Activated naive CD4-positive, alpha-beta T cell treated with anti-CD3 and anti-CD28 coated beads, Interleukin-2, amount 50 U/mL, for 24 hours (primary cell): ENCODE measurements around the gene NCOA4.
"Not testable (repeated sequence)": the region's sequence is repeated elsewhere in the genome, so short reads cannot be mapped to it uniquely, and the experiment has no call there.

Source experiments
- H3K27ac Mint-ChIP-seq: one replicate; pipeline ENCODE4 v1.8.0; 2021; ENCODE audit warnings: mild to moderate bottlenecking, mixed read lengths
- H3K27me3 Mint-ChIP-seq: one replicate; pipeline ENCODE4 v1.8.0; 2021; ENCODE audit warnings: mixed read lengths
- H3K36me3 Mint-ChIP-seq: one replicate; pipeline ENCODE4 v1.8.0; 2021; ENCODE audit warnings: mixed read lengths
- H3K4me1 Mint-ChIP-seq: one replicate; pipeline ENCODE4 v1.8.0; 2021; ENCODE audit warnings: mixed read lengths
- H3K4me3 Mint-ChIP-seq: one replicate; pipeline ENCODE4 v1.8.0; 2021; ENCODE audit warnings: mild to moderate bottlenecking, mixed read lengths
- H3K9me3 Mint-ChIP-seq: one replicate; pipeline ENCODE4 v1.8.0; 2021; ENCODE audit warnings: mixed read lengths

NCOA4 gene

DNA sequence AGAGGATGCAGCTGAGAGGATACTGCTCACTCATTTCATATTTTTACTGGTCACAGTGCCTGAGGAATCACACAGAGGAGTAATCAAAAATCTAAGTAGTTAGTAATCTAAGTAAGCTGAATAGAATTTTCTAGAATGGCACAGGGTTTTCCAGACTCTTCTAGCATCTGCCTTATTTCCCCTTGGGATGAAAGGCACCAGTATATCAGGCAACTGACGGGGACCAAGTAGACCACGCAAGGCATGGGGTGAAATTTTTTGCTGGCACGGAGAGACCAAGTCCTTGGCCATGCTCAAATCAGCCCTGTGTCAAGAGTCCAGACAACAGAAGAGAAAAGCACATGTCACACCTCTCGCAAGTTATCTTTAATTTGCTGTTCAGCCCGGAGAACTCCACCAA, 14.2 kb downstream of the NCOA4 start:
- H3K27me3 Mint-ChIP-seq = no peaks in the 10 kb centered on the region
- H3K4me3 Mint-ChIP-seq = no peak overlapping the region
- H3K4me1 Mint-ChIP-seq = peaks cover 50% of the 10 kb centered on the region
- H3K27ac Mint-ChIP-seq = peak overlapping the region; percentile 83
- H3K9me3 Mint-ChIP-seq = no peaks in the 10 kb centered on the region
- H3K36me3 Mint-ChIP-seq = peaks cover 5% of the 10 kb centered on the region

DNA sequence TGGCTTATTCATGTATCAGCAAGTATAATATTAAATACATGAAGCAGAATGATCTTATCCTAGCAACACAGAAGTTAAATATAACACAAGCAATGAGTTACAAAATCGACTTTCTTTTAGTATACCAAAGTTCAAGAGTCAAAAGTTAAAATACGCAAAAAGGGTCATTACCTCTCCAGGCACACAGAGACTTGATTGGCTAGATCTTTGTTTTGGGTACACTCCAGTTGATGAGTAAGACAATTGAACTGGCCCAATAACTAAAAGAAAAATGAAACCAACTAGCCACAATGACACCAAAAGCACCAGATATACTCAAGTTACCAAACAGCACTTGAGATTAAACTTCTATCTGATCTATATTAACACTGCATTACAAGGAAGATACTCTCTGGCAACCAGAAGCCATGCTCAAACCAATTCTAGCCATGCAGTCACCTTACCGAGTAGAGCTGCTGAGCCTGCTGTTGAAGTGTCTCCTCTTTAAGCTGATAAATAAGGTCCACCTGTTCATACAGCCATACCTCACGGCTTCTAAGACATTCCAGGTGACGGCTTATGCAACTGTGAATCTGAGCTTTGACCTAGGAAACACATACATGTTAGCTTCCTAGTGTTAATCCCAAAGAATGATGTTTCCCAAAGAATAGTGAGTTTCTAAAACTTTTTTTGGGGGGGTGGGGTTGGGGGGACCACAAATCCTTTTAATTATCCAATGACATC, 15.6 kb downstream of the NCOA4 start:
- Mint-ChIP-seq H3K9me3 (no peaks in the 10 kb centered on the region), H3K4me3 (no peak overlapping the region), H3K4me1 (peaks cover 37% of the 10 kb centered on the region), H3K27me3 (no peaks in the 10 kb centered on the region), H3K36me3 (peaks cover 6% of the 10 kb centered on the region), H3K27ac (peak overlapping the region; percentile 26)

DNA sequence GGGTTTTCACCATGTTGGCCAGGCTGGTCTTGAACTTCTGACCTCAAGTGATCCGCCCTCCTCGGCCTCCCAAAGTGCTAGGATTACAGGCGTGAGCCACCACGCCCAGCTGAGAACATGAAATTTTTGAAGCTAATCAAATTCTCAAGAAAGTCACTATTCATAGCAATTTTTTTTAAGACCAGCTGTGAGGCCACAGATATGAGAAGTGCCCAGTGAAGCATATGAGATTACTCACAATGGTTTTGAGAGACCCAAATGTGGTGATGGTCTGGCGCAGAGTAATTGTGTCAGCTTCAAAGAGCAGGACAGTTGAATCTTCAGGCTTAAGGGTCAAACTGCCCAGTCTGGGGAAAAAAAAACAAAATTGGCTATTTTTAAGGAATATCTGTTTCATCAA, 16.2 kb downstream of the NCOA4 start:
- Mint-ChIP-seq H3K4me3 (no peak overlapping the region), H3K27me3 (no peaks in the 10 kb centered on the region), H3K9me3 (no peaks in the 10 kb centered on the region), H3K4me1 (peaks cover 31% of the 10 kb centered on the region), H3K27ac (peak overlapping the region; percentile 30), H3K36me3 (peaks cover 6% of the 10 kb centered on the region)

DNA sequence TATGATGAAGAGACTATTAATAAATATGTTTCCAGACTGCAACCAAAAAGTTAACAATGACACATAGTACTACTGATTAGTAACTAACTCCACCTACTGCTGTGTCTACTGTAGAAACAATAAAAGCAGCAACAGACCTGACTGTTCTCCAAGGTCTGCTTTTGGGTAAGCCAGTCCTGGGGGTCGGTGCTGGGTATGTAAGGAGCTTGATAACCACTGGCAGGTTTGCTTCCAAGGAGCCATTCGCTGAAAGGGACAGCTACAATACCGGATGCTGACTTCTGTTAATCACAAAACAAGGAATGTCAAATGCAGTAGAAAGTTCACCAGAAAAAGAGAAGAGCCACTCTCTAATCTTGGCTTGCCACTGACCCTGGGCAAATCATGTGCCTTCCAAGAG, 17.7 kb downstream of the NCOA4 start:
- no peak overlapping the region for H3K4me3 Mint-ChIP-seq
- H3K4me1 Mint-ChIP-seq = peaks cover 16% of the 10 kb centered on the region
- no peaks in the 10 kb centered on the region for H3K27me3 Mint-ChIP-seq
- peaks cover 6% of the 10 kb centered on the region for H3K36me3 Mint-ChIP-seq
- no peaks in the 10 kb centered on the region for H3K9me3 Mint-ChIP-seq
- H3K27ac Mint-ChIP-seq = no peak overlapping the region

DNA sequence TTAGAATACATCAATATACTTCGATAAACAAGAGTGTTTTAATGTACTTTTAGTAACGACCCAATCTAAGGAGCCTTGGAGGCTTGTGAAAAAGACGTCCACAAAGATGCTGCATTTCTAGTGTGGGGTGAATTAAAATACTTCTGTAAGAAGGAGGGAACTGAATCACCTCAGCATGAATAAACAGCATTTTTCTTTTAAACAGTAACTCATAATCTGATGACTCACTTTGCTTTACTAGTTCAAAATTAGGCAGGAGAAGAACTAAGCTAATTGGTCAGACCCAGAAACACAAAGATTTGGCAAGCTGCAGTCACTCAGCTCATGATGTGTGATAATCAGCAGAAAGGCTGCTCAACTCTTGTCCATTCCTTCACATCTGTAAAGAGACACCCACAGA, 24.2 kb downstream of the NCOA4 start:
- Mint-ChIP-seq H3K27me3 (no peaks in the 10 kb centered on the region), H3K4me1 (no peaks in the 10 kb centered on the region), H3K27ac (peak overlapping the region; percentile 55), H3K9me3 (no peaks in the 10 kb centered on the region), H3K4me3 (no peak overlapping the region), H3K36me3 (peaks cover 5% of the 10 kb centered on the region)

DNA sequence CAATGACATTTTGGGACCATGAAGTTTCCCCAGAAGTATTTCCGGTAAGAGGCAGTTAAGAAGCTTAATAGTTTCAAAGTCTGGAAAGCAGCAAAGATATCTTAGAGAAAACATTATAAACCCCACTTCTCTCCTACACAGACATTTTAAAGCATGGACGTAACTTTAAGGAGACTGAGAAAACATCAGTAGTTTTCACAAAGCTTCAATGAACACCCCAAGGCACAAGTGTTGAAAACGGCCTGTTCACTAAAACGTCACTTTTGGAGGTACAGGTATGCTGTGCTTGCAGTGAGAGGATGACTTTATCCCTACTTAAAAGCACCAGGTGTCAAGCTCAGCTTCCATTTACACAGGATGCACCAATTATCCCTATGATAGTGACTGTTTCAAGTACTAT, 25.0 kb downstream of the NCOA4 start:
- no peaks in the 10 kb centered on the region for H3K9me3 Mint-ChIP-seq
- no peaks in the 10 kb centered on the region for H3K4me1 Mint-ChIP-seq
- H3K36me3 Mint-ChIP-seq = peaks cover 4% of the 10 kb centered on the region
- no peak overlapping the region for H3K27ac Mint-ChIP-seq
- no peak overlapping the region for H3K4me3 Mint-ChIP-seq
- no peaks in the 10 kb centered on the region for H3K27me3 Mint-ChIP-seq

DNA sequence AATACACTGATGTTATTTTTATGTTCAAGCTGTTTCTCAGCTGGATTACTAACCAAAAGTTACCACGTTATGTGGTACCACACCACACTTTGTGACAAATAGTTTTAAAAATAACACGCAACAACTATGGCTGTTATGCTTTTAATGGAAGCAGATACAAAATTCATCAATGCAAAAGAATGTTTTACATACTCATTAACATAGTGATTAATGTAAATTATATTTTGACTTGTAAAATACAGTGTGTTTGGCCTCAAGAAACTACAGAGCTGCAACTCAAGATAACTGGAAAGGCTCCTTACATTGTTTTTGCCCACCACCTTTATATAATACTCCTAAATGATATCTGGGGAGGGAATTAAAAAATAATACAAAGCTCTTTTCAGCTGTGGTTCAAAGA, 25.5 kb downstream of the NCOA4 start:
- no peaks in the 10 kb centered on the region for H3K4me1 Mint-ChIP-seq
- H3K4me3 Mint-ChIP-seq = no peak overlapping the region
- no peaks in the 10 kb centered on the region for H3K9me3 Mint-ChIP-seq
- no peak overlapping the region for H3K27ac Mint-ChIP-seq
- no peaks in the 10 kb centered on the region for H3K27me3 Mint-ChIP-seq
- peaks cover 5% of the 10 kb centered on the region for H3K36me3 Mint-ChIP-seq

DNA sequence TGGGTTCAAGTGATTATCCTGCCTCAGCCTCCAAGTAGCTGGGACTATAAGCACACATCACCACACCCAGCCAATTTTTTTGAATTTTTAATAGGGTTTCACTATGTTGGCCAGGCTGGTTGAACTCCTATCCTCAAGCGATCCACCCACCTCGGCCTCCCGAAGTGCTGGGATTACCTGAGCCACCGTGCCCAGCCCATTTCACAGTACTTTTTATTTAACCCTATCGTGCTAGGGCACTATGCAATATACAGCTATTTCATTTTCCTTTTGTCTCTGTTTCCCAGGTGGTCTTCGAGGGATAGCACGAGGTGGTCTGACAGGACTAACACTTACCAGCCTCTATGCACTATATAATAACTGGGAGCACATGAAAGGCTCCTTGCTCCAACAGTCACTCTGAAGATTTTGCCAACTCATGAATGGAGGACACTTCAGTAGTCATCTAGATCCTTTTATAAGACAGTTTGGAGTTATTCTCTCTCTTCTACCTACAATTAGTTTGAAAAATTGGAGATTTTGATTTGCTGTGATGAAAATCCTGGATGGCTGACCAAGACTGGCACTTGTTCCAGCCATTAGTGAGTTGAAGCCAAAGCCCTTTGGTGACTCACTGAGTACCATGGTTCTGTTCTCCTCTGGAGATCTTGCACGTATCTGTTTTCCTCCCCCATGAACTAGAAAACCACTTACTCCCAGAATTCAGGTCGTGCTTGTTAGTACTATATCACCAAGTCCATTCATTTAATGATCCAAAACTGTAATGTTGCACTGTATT, 27.3 kb downstream of the NCOA4 start:
- Mint-ChIP-seq H3K9me3 (no peaks in the 10 kb centered on the region), H3K27ac (no peak overlapping the region), H3K4me3 (no peak overlapping the region), H3K4me1 (peaks cover 5% of the 10 kb centered on the region), H3K27me3 (no peaks in the 10 kb centered on the region), H3K36me3 (peaks cover 16% of the 10 kb centered on the region)

DNA sequence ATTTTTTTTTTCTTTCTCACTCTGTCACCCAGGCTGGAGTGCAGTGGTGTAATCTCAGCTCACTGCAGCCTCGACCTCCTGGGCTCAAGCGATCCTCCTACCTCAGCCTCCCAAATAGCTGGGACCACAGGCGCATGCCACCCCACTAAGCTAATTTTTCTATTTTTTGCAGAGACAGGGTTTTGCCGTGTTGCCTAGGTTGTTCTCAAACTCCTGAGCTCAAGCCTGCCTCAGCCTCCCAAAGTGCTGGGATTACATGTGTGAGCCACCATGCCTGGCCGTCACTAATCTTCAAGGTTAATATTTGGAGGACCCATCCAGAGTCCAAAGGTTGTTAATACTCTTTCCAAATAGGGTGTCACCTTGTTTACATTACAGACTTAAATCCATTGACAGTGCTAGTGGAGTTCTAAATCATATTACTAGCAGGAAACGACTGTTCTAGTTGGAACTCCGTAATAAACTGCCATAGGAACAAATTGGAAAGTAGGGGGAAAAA, 28.2 kb downstream of the NCOA4 start:
- H3K4me1 Mint-ChIP-seq, H3K9me3 Mint-ChIP-seq, H3K4me3 Mint-ChIP-seq, H3K27me3 Mint-ChIP-seq, H3K27ac Mint-ChIP-seq: not testable (repeated sequence)
- peaks cover 18% of the 10 kb centered on the region for H3K36me3 Mint-ChIP-seq

DNA sequence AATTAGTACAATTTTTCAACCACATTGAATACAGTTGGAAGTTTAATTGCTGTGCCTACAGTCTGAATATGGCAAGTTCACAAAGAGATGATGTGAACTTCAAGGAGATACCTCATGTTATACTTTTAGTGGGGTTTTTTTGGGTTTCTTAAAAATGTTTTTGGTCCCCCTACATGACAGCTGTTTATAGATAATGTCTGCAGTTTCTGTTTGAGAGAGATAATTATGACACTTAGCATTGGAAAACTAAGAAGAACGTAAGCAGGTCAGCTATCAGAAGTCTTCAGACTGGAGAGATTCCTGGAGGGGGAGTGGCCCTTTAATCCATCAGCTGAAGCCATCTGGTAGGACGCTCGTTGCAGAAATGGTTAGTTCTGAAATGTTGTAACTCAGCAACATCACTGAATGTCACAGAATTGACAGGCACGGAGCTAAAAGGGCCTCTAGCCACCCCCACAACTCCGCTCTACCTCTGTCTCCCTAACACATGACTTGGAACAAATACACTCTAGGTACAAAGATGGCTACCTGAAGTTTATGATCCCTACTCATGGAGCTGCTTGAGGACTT, 29.2 kb downstream of the NCOA4 start:
- Mint-ChIP-seq H3K36me3 (peaks cover 19% of the 10 kb centered on the region), H3K4me1 (peaks cover 10% of the 10 kb centered on the region), H3K27ac (peak overlapping the region; percentile 30), H3K27me3 (no peaks in the 10 kb centered on the region), H3K4me3 (no peak overlapping the region), H3K9me3 (no peaks in the 10 kb centered on the region)

DNA sequence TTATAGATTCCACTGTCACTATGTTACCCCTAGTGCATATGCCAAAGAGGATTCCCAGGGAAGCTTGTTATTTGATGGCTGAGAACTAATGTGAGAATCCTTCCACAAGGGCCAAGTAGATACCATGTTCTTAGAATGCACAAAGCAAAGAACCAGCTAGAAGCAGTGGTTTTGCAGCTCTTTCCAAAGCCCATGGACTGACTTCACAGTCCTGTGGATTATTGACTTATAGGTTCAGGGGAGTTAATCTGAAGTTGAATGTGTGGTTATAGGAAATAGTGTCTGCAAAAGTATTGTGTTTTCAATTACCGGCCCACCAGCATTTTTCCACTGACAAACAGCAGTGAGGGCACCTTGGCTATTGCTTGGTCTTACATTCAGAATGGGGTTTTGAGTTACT, 29.9 kb downstream of the NCOA4 start:
- Mint-ChIP-seq H3K27ac (no peak overlapping the region), H3K4me3 (no peak overlapping the region), H3K9me3 (no peaks in the 10 kb centered on the region), H3K36me3 (peaks cover 19% of the 10 kb centered on the region), H3K4me1 (peaks cover 10% of the 10 kb centered on the region), H3K27me3 (no peaks in the 10 kb centered on the region)

DNA sequence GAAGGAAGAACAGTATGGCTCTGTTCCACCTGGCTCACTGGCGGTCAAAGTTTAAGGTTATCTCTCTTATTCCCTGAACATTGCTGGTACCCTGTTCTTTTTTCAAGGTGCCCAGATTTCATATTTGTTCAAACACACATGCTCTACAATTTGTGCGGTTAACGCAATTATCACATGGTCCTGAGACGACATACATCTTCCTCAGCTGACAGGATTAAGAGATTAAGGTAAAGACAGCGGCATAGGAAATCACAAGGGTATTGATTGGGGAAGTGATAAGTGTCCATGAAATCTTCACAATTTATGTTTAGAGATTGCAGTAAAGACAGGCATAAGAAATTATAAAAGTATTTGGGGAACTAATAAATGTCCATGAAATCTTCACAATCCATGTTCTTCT, 30.5 kb downstream of the NCOA4 start:
- not testable (repeated sequence) for H3K9me3 Mint-ChIP-seq, H3K4me3 Mint-ChIP-seq, H3K27me3 Mint-ChIP-seq, H3K27ac Mint-ChIP-seq
- Mint-ChIP-seq H3K36me3 (peaks cover 19% of the 10 kb centered on the region), H3K4me1 (peaks cover 10% of the 10 kb centered on the region)

DNA sequence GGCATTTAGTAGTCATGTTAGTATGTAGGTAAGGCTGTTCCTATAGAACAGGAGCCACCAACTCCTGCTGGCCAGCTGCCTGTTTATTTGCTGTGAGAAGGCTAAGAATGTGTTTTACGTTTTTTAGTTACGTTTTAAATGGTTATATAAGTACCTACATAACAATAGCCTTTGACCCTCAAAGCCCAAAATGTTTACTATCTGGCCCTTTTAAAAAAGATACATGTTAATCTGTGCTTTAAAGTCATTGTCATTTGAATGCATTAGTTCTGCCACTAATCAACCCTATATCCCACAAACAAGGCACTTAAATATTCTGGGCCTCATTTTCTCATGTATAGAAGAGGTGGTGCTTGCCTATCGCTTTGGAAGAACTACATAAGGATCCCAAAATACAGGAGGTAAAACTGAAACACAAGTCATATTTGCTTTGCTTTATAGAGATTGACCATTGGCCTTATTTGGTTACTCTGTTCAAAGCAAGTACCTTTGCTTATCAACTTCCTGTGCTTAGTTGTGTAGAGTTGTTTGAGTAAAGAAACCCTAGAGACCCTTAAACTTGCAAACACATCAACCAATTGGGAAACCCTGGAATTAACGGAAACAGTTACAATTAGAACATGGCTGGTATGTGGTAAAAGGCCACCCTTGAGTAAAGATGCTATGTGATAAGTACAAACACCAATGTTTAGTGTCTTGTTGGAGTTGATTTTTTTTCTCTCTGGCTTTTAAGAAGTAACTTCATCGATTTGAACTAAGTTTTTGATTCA, 32.2 kb downstream of the NCOA4 start:
- Mint-ChIP-seq H3K27ac (no peak overlapping the region), H3K4me1 (peaks cover 10% of the 10 kb centered on the region), H3K4me3 (no peak overlapping the region), H3K36me3 (peaks cover 23% of the 10 kb centered on the region), H3K9me3 (no peaks in the 10 kb centered on the region), H3K27me3 (no peaks in the 10 kb centered on the region)

DNA sequence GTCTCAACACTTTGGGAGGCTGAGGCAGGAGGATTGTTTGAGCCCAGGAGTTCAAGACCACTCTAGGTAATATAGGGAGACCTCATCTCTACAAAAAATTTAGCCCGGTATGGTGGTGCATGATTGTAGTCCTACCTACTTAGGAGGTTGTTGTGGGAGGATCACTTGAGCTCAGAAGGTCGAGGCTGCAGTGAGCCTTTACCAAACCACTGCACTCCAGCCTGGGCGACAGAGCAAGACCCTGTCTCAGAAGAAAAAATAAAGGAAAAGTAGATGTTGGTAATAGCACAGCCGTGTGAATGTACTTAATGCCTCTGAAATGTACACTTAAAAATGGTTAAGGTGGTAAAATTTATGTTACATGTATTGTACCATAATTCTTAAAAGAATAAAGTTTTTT, 32.9 kb downstream of the NCOA4 start:
- H3K36me3 Mint-ChIP-seq = peaks cover 23% of the 10 kb centered on the region
- peaks cover 10% of the 10 kb centered on the region for H3K4me1 Mint-ChIP-seq
- H3K4me3 Mint-ChIP-seq = no peak overlapping the region
- no peaks in the 10 kb centered on the region for H3K9me3 Mint-ChIP-seq
- H3K27me3 Mint-ChIP-seq = no peaks in the 10 kb centered on the region
- no peak overlapping the region for H3K27ac Mint-ChIP-seq

DNA sequence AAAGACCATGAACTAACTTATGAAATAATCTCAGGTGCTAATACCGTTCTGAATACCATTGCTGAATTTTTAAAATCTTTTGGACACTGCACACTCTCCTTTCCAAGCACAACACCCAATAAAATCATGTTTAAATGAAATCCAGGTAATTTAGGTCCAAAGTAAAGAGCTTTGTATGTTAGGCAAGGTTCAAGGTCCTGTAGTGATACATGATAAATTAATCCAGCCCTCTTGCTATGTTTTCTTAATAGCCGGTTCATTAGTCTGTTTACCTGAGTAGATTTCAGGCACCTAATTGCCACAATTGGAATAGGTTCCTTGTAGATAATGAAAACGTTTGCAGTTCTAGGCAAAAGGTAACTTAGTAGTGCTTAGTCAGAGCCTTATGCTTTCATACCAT, 44.8 kb downstream of the NCOA4 start:
- not testable (repeated sequence) for H3K4me1 Mint-ChIP-seq, H3K9me3 Mint-ChIP-seq, H3K4me3 Mint-ChIP-seq, H3K27ac Mint-ChIP-seq, H3K27me3 Mint-ChIP-seq, H3K36me3 Mint-ChIP-seq

DNA sequence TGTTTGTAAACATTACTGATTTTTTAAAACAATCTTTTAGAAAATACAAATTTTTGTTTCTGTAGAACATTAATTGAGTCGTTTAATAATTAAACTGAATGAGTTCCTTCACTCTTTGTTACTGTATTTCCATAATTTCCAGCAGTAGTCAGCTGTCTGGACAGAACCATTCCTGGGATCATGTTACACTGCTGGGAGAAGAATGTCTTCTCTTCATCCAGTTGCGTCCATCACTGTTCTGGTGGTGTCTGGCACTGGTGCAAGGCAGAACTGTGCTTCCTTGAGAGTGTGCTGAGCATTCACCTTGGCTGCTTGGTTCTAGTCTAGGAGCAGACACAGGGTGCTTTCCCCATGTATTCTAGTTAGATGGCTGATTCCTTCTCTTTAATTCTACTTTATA, 46.0 kb downstream of the NCOA4 start:
- not testable (repeated sequence) for H3K27ac Mint-ChIP-seq, H3K4me1 Mint-ChIP-seq, H3K9me3 Mint-ChIP-seq, H3K4me3 Mint-ChIP-seq, H3K36me3 Mint-ChIP-seq, H3K27me3 Mint-ChIP-seq
